Astrocyte (in vitro differentiated cells and primary cell): ENCODE measurements around the gene CWC27. TPM values are rescaled to one million over a fixed set of nuclear protein-coding genes. Genes with fewer than 3 reads are reported as not detected.

ENCODE experiments used
- DNase-seq: peaks from one replicate; pipeline ENCODE4 v3.0.0-alpha.2; 2010; ENCODE audit warnings: low read depth
- FAIRE-seq: peaks from 2 replicates; lab custom pipeline; 2011; peaks lifted over from hg19 to GRCh38; lab: Jason Lieb, UNC
- H2AFZ ChIP-seq: 2 replicates; pipeline ENCODE4 v1.6.0; 2012; ENCODE audit warnings: low read depth, low read length, inconsistent platforms
- H3K27ac ChIP-seq: 2 replicates; pipeline ENCODE4 v1.5.1; 2011; ENCODE audit warnings: low read depth, low read length, inconsistent platforms
- H3K27me3 ChIP-seq: 2 replicates; pipeline ENCODE4 v1.6.0; 2011; ENCODE audit warnings: low read length, inconsistent platforms; ENCODE audit not compliant: insufficient read depth
- H3K36me3 ChIP-seq: 2 replicates; pipeline ENCODE4 v1.5.1; 2011; ENCODE audit warnings: low read length, inconsistent platforms; ENCODE audit not compliant: insufficient read depth
- H3K4me1 ChIP-seq: 2 replicates; pipeline ENCODE4 v1.5.1; 2011; ENCODE audit warnings: low read length, inconsistent platforms; ENCODE audit not compliant: insufficient read depth
- H3K4me2 ChIP-seq: 2 replicates; pipeline ENCODE4 v1.6.0; 2012; ENCODE audit warnings: low read length, inconsistent platforms
- H3K4me3 ChIP-seq: 2 replicates; pipeline ENCODE4 v1.5.1; 2011; ENCODE audit warnings: low read depth, mild to moderate bottlenecking, low read length, inconsistent platforms; ENCODE audit not compliant: insufficient read depth
- H3K79me2 ChIP-seq: 2 replicates; pipeline ENCODE4 v1.6.0; 2012; ENCODE audit warnings: mild to moderate bottlenecking, low read length, inconsistent platforms; ENCODE audit not compliant: insufficient read depth
- H3K9ac ChIP-seq: 2 replicates; pipeline ENCODE4 v1.6.0; 2012; ENCODE audit warnings: mild to moderate bottlenecking, low read length, inconsistent platforms
- H3K9me3 ChIP-seq: 2 replicates; pipeline ENCODE4 v1.5.1; 2012; ENCODE audit warnings: low read depth, mild to moderate bottlenecking, low read length, inconsistent platforms; ENCODE audit not compliant: insufficient read depth
- H4K20me1 ChIP-seq: 2 replicates; pipeline ENCODE4 v1.6.0; 2012; ENCODE audit warnings: low read length, inconsistent platforms; ENCODE audit not compliant: insufficient read depth
- H3K27ac Mint-ChIP-seq: one replicate; pipeline ENCODE4 v1.8.0; 2021; ENCODE audit warnings: mild to moderate bottlenecking, mixed read lengths; ENCODE audit not compliant: unreplicated experiment
- H3K27me3 Mint-ChIP-seq: one replicate; pipeline ENCODE4 v1.8.0; 2021; ENCODE audit warnings: low read depth, mixed read lengths; ENCODE audit not compliant: unreplicated experiment
- H3K36me3 Mint-ChIP-seq: one replicate; pipeline ENCODE4 v1.8.0; 2021; ENCODE audit warnings: low read depth, mixed read lengths; ENCODE audit not compliant: unreplicated experiment
- H3K4me1 Mint-ChIP-seq: one replicate; pipeline ENCODE4 v1.8.0; 2021; ENCODE audit warnings: low read depth, mixed read lengths; ENCODE audit not compliant: unreplicated experiment
- H3K4me3 Mint-ChIP-seq: one replicate; pipeline ENCODE4 v1.8.0; 2021; ENCODE audit warnings: mild to moderate bottlenecking, moderate library complexity, mixed read lengths; ENCODE audit not compliant: unreplicated experiment
- H3K9me3 Mint-ChIP-seq: one replicate; pipeline ENCODE4 v1.8.0; 2021; ENCODE audit warnings: mild to moderate bottlenecking, mixed read lengths; ENCODE audit not compliant: unreplicated experiment
- CTCF ChIP-seq: IDR thresholded peaks from 2 replicates; pipeline ENCODE4 v1.5.1; 2011; ENCODE audit warnings: low read depth, mild to moderate bottlenecking, inconsistent platforms, low read length, moderate library complexity; ENCODE audit not compliant: insufficient read depth
- EZH2 ChIP-seq: IDR thresholded peaks from 2 replicates; pipeline ENCODE4 v1.6.1; 2012; ENCODE audit warnings: mild to moderate bottlenecking, low read length, inconsistent platforms; ENCODE audit not compliant: insufficient read depth
- total RNA-seq: library from RNA; stranded (reverse); gene quantifications from 2 replicates; pipeline ENCODE4 v1.2.1, GENCODE V29; 2021

The CWC27 gene
- total RNA-seq, 1 donor from 2014 or later: 25.7 TPM

GRCh38 chr5:64914396-64914795 is 145.7 kb downstream of the CWC27 start:
- no peak overlapping the region for H2AFZ ChIP-seq
- H3K9ac ChIP-seq: peak overlapping the region; percentile 34
- no peaks in the 10 kb centered on the region for H4K20me1 ChIP-seq
- H3K27ac ChIP-seq: peak overlapping the region; percentile 57
- Mint-ChIP-seq H3K36me3 (peaks cover 8% of the 10 kb centered on the region), H3K4me3 (no peak overlapping the region), H3K9me3 (peaks cover 9% of the 10 kb centered on the region), H3K4me1 (no peaks in the 10 kb centered on the region), H3K27ac (no peak overlapping the region), H3K27me3 (no peaks in the 10 kb centered on the region)
- DNase-seq (peak; percentile 95), FAIRE-seq (peak; percentile 59)
- peaks cover 8% of the 10 kb centered on the region for H3K9me3 ChIP-seq
- H3K27me3 ChIP-seq: no peaks in the 10 kb centered on the region
- no peaks in the 10 kb centered on the region for H3K79me2 ChIP-seq
- no peaks in the 10 kb centered on the region for H3K36me3 ChIP-seq
- no peak overlapping the region for H3K4me3 ChIP-seq
- H3K4me2 ChIP-seq: peak overlapping the region; percentile 52
- TF ChIP-seq CTCF (no peak), EZH2 (no peak)
- peaks cover 4% of the 10 kb centered on the region for H3K4me1 ChIP-seq

GRCh38 chr5:64918083-64918482 is 149.4 kb downstream of the CWC27 start:
- no peaks in the 10 kb centered on the region for H4K20me1 ChIP-seq

More at GRCh38 chr5:64918083-64918482, 149.4 kb downstream of the CWC27 start:
- no peaks in the 10 kb centered on the region for H3K27me3 ChIP-seq
- H3K27ac Mint-ChIP-seq: no peak overlapping the region
- no peaks in the 10 kb centered on the region for H3K36me3 ChIP-seq
- H2AFZ ChIP-seq: no peak overlapping the region
- FAIRE-seq (no peak), DNase-seq (no peak)
- no peak overlapping the region for H3K4me3 Mint-ChIP-seq
- H3K27me3 Mint-ChIP-seq: no peaks in the 10 kb centered on the region
- peaks cover 21% of the 10 kb centered on the region for H3K9me3 Mint-ChIP-seq
- H3K9me3 ChIP-seq: no peaks in the 10 kb centered on the region
- peaks cover 9% of the 10 kb centered on the region for H3K36me3 Mint-ChIP-seq
- no peak overlapping the region for H3K27ac ChIP-seq
- no peak overlapping the region for H3K4me2 ChIP-seq
- TF ChIP-seq EZH2 (no peak), CTCF (no peak)
- H3K4me3 ChIP-seq: no peak overlapping the region
- no peaks in the 10 kb centered on the region for H3K79me2 ChIP-seq
- H3K9ac ChIP-seq: no peak overlapping the region
- H3K4me1 ChIP-seq: peaks cover 7% of the 10 kb centered on the region
- peaks cover 7% of the 10 kb centered on the region for H3K4me1 Mint-ChIP-seq
